ENCODE results near the gene IMMP2L. TPM values are rescaled to one million over a fixed set of nuclear protein-coding genes. Genes with fewer than 3 reads are reported as not detected.

Gene IMMP2L
- polyA plus RNA-seq, 1 of the 3 experiments (the other 2 are of a cell fraction): 10.7 TPM

DNA sequence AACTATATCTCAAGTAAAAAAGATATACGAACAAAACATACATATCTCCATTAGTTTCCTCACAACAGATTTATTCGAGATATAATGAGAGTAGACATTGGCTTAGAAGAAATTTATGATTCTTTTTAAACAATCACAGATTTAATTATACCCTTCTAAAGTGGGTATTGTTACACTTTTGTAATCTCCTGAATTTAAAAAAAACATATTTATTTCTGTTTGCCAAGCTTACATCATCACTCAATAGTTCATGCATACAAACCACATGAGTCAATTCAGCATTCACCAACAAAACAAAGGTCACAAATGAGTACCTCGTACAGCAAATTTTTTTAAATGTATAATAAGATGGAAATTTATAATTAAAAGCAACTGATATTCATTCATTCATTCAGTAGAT lies 453.8 kb downstream of the IMMP2L start:
- TF ChIP-seq RFX5 (IDR thresholded peaks at IDR 0.05; ENCODE audit: low read length) (0 out of 2 replicates have a peak, but pooled peaks have one; percentile 13), JUND (IDR thresholded peaks at IDR 0.05) (peak; percentile 70), GATA2 (CRISPR knock-in tag; IDR thresholded peaks at IDR 0.05) (no peak), RXRA (IDR thresholded peaks at IDR 0.05; ENCODE audit: borderline replicate concordance, low read depth) (peak; percentile 55; the same call in 1 of the 2 replicates), TCF12 (IDR thresholded peaks at IDR 0.05) (peak; percentile 61), NFIC (IDR thresholded peaks at IDR 0.05; ENCODE audit: borderline replicate concordance) (peak; percentile 65), TEAD4 (IDR thresholded peaks at IDR 0.05; ENCODE audit: borderline replicate concordance, insufficient read depth) (peak; percentile 23; the same call in 1 of the 2 replicates), FOSL2 (IDR thresholded peaks at IDR 0.05; ENCODE audit: borderline replicate concordance, low read depth) (peak; percentile 55; the same call in 1 of the 2 replicates), MXI1 (IDR thresholded peaks at IDR 0.05; ENCODE audit: low read depth, low read length) (no peak)
- TF ChIP-seq, protein P1, sequence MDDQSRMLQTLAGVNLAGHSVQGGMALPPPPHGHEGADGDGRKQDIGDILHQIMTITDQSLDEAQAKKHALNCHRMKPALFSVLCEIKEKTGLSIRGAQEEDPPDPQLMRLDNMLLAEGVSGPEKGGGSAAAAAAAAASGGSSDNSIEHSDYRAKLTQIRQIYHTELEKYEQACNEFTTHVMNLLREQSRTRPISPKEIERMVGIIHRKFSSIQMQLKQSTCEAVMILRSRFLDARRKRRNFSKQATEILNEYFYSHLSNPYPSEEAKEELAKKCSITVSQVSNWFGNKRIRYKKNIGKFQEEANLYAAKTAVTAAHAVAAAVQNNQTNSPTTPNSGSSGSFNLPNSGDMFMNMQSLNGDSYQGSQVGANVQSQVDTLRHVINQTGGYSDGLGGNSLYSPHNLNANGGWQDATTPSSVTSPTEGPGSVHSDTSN (IDR thresholded peaks at IDR 0.05): peak; percentile 39; the same call in 1 of the 2 replicates
- Histone ChIP-seq H3K9me2 (no peaks in the 10 kb centered on the region), H3K27me3 (ENCODE audit: insufficient read depth) (no peaks in the 10 kb centered on the region), H3F3A (replicated peaks; ENCODE audit: insufficient read depth) (no peaks in the 10 kb centered on the region), H3K9ac (no peak overlapping the region), H4K20me1 (ENCODE audit: insufficient read depth) (no peaks in the 10 kb centered on the region), H3K9me3 (no peaks in the 10 kb centered on the region), H3K4me3 (ENCODE audit: low read depth in 2 of 2, low read length in 1 of 2) (no peak overlapping the region), H3K36me3 (replicated peaks in 1 of 2; ENCODE audit: control insufficient read depth in 1 of 2, insufficient read depth in 2 of 2, low read length in 1 of 2) (peaks cover 0 to 21% of the 10 kb centered on the region in 2 experiments), H3K4me2 (0 out of 2 replicates have a peak overlapping the region, but pooled peaks have one; percentile 2), H3K79me2 (ENCODE audit: insufficient read depth) (no peaks in the 10 kb centered on the region), H2AFZ (ENCODE audit: low read depth) (no peak overlapping the region), H3K4me1 (ENCODE audit: control insufficient read depth in 1 of 2, insufficient read depth in 2 of 2, low read depth in 1 of 2, low read length in 1 of 2) (peaks cover 35 to 43% of the 10 kb centered on the region in 2 experiments), H3K27ac (ENCODE audit: low read depth in 2 of 2, low read length in 1 of 2) (peak overlapping the region; percentile 0 to 91; a peak in 2 of 4 replicates)
- WGBS (ENCODE audit: low lambda C conversion rate): 45% methylated on average over 3 of the region's 3 CpGs
- CTCF ChIA-PET: interaction anchor here (0.8 to 1.9 kb wide), 7 partner anchors 9 to 558 kb away, joined by 3 to 10 read pairs (median 3); no protein-coding TSS in a partner anchor
- no peak for DNase-seq
- POLR2A ChIA-PET: no interaction called here

- POLR2A ChIA-PET: no interaction called here
- Histone ChIP-seq H3K79me2 (ENCODE audit: insufficient read depth) (no peaks in the 10 kb centered on the region), H3K9me2 (no peaks in the 10 kb centered on the region), H3K36me3 (replicated peaks in 1 of 2; ENCODE audit: control insufficient read depth in 1 of 2, insufficient read depth in 2 of 2, low read length in 1 of 2) (peaks cover 0 to 21% of the 10 kb centered on the region in 2 experiments), H3K9ac (no peak overlapping the region), H4K20me1 (ENCODE audit: insufficient read depth) (no peaks in the 10 kb centered on the region), H3K27ac (ENCODE audit: low read depth in 2 of 2, low read length in 1 of 2) (peak overlapping the region; percentile 0 to 91; a peak in 2 of 4 replicates), H3K4me3 (ENCODE audit: low read depth in 2 of 2, low read length in 1 of 2) (no peak overlapping the region), H3K27me3 (ENCODE audit: insufficient read depth) (no peaks in the 10 kb centered on the region), H3F3A (replicated peaks; ENCODE audit: insufficient read depth) (no peaks in the 10 kb centered on the region), H3K9me3 (no peaks in the 10 kb centered on the region), H3K4me1 (ENCODE audit: control insufficient read depth in 1 of 2, insufficient read depth in 2 of 2, low read depth in 1 of 2, low read length in 1 of 2) (peaks cover 30 to 40% of the 10 kb centered on the region in 2 experiments), H2AFZ (ENCODE audit: low read depth) (no peak overlapping the region), H3K4me2 (peak overlapping the region; percentile 2; the same call in 1 of the 2 replicates)
- WGBS (ENCODE audit: low lambda C conversion rate): 49% methylated on average over 1 of the region's 1 CpG
- CTCF ChIA-PET: interaction anchor here (1.0 to 1.9 kb wide), 4 partner anchors 9 to 216 kb away, joined by 3 to 10 read pairs (median 4); no protein-coding TSS in a partner anchor
- DNase-seq: peak; percentile 21
- no peak for TF ChIP-seq SIN3A (IDR thresholded peaks at IDR 0.05; ENCODE audit: borderline replicate concordance, low read depth, low read length)
- peak; percentile 64 for TF ChIP-seq TCF12 (IDR thresholded peaks at IDR 0.05)
- peak; percentile 37; the same call in 1 of the 2 replicates for TF ChIP-seq RFX5 (IDR thresholded peaks at IDR 0.05; ENCODE audit: low read length)
- TF ChIP-seq TEAD4 (IDR thresholded peaks at IDR 0.05; ENCODE audit: borderline replicate concordance, insufficient read depth): 0 out of 2 replicates have a peak, but pooled peaks have one; percentile 27
- TF ChIP-seq JUND (IDR thresholded peaks at IDR 0.05): peak; percentile 20; the same call in 1 of the 2 replicates
- TF ChIP-seq IRF3 (IDR thresholded peaks at IDR 0.05; ENCODE audit: low read depth, low read length): no peak
- no peak for TF ChIP-seq FOXM1 (IDR thresholded peaks at IDR 0.05; ENCODE audit: low read depth)
- peak; percentile 42; the same call in 1 of the 2 replicates for TF ChIP-seq RAD21 (IDR thresholded peaks at IDR 0.05; ENCODE audit: low read length)
- TF ChIP-seq GATA2 (CRISPR knock-in tag; IDR thresholded peaks at IDR 0.05): peak; percentile 93
- no peak for TF ChIP-seq ELF1 (IDR thresholded peaks at IDR 0.05)
- TF ChIP-seq CHD2 (IDR thresholded peaks at IDR 0.05; ENCODE audit: low read length, partially characterized antibody): peak; percentile 80
- TF ChIP-seq RCOR1 (IDR thresholded peaks at IDR 0.05; ENCODE audit: low read length): peak; percentile 85
- TF ChIP-seq, protein P1 (IDR thresholded peaks at IDR 0.05): peak; percentile 66
- peak; percentile 64; the same call in 1 of the 2 replicates for TF ChIP-seq MXI1 (IDR thresholded peaks at IDR 0.05; ENCODE audit: low read depth, low read length)
- peak; percentile 91 for TF ChIP-seq NFIC (IDR thresholded peaks at IDR 0.05; ENCODE audit: borderline replicate concordance)
- TF ChIP-seq EP300 (IDR thresholded peaks at IDR 0.05; ENCODE audit: borderline replicate concordance in 1 of 2, low read depth in 1 of 2, low read length in 1 of 2): peak; percentile 16 to 89; a peak in 3 of 4 replicates
- TF ChIP-seq FOXJ3 (CRISPR knock-in tag; IDR thresholded peaks at IDR 0.05): peak; percentile 85
- no peak for TF ChIP-seq GABPA (IDR thresholded peaks at IDR 0.05; ENCODE audit: low read depth)
Measured at GRCh38 chr7:111108000-111108399, 454.3 kb downstream of the IMMP2L start.

Measured in SK-N-SH (cell line).